Measurements from ENCODE around the gene MARCHF9.

GRCh38 chr12:57739914-57740538 is 14.9 kb upstream of the MARCHF9 start:
- no peak for TF ChIP-seq CTCF (IDR thresholded peaks at IDR 0.05)
- no peak for TF ChIP-seq POLR2A (IDR thresholded peaks at IDR 0.05)

Data from tibial nerve (tissue), 3 donors.